Karpas-422 (cell line): Measurements from ENCODE around the gene PLXNA4. TPM values are rescaled to one million over a fixed set of nuclear protein-coding genes. Genes with fewer than 3 reads are reported as not detected.

Experiments used
- DNase-seq: peaks from one replicate; pipeline ENCODE4 v3.0.0-alpha.2; 2015
- H2AFZ ChIP-seq: fragments of 200-600 bp; sonication (generic); 2 replicates; pipeline ENCODE4 v1.6.1; 2014; ENCODE audit warnings: antibody characterized with exemption, low read length, mixed read lengths
- H3K27ac ChIP-seq: fragments of 200-600 bp; sonication (generic); 2 replicates; pipeline ENCODE4 v1.5.1; 2014; ENCODE audit warnings: mild to moderate bottlenecking, low read length, moderate library complexity
- H3K27me3 ChIP-seq: fragments of 200-600 bp; sonication (generic); 2 replicates; pipeline ENCODE4 v1.6.1; 2014; ENCODE audit warnings: low read length, mixed read lengths
- H3K36me3 ChIP-seq: fragments of 200-600 bp; sonication (generic); 2 replicates; pipeline ENCODE4 v1.6.1; 2014; ENCODE audit warnings: low read length, mixed read lengths; ENCODE audit not compliant: insufficient read depth
- H3K4me1 ChIP-seq: fragments of 200-600 bp; sonication (generic); 2 replicates; pipeline ENCODE4 v1.6.1; 2014; ENCODE audit warnings: mild to moderate bottlenecking, low read length, mixed read lengths
- H3K4me2 ChIP-seq: fragments of 200-600 bp; sonication (generic); 2 replicates; pipeline ENCODE4 v1.6.1; 2014; ENCODE audit warnings: low read length, low read depth, mild to moderate bottlenecking; ENCODE audit not compliant: poor library complexity, severe bottlenecking
- H3K4me3 ChIP-seq: fragments of 200-600 bp; sonication (generic); 2 replicates; pipeline ENCODE4 v1.5.1; 2014; ENCODE audit warnings: mild to moderate bottlenecking, antibody characterized with exemption, low read length, mixed read lengths
- H3K79me2 ChIP-seq: fragments of 200-600 bp; sonication (generic); 2 replicates; pipeline ENCODE4 v1.6.1; 2014; ENCODE audit warnings: mild to moderate bottlenecking, low read length, mixed read lengths
- H3K9ac ChIP-seq: fragments of 200-600 bp; sonication (generic); 2 replicates; pipeline ENCODE4 v1.6.0; 2014; ENCODE audit warnings: low read length
- H3K9me2 ChIP-seq: fragments of 200-600 bp; sonication (generic), shearing (Covaris generic); replicated peaks from 2 replicates; pipeline ENCODE4 v1.6.0; 2014; ENCODE audit warnings: mild to moderate bottlenecking, low read length, moderate library complexity; ENCODE audit not compliant: insufficient read depth
- H3K9me3 ChIP-seq: fragments of 300-700, 200-600 bp; sonication (generic); 2 replicates; pipeline ENCODE4 v1.6.1; 2014; ENCODE audit warnings: low read length, mixed read lengths
- H4K20me1 ChIP-seq: fragments of 200-600 bp; sonication (generic); 2 replicates; pipeline ENCODE4 v1.6.1; 2014; ENCODE audit warnings: mild to moderate bottlenecking, antibody characterized with exemption, low read length, low read depth; ENCODE audit not compliant: insufficient read depth
- total RNA-seq: library from RNA; depleted of rRNA; stranded (reverse); fragments of >200 nt; shearing (Covaris generic); gene quantifications from 2 replicates; pipeline ENCODE4 v1.2.3, GENCODE V29; 2014; ENCODE audit warnings: low replicate concordance

The PLXNA4 gene
- total RNA-seq, 1 experiment from 2014 or later = 0.48 TPM

- Histone ChIP-seq H3K9me2 (no peaks in the 10 kb centered on the region), H3K4me2 (no peak overlapping the region), H3K4me3 (no peak overlapping the region), H3K4me1 (no peaks in the 10 kb centered on the region), H4K20me1 (no peaks in the 10 kb centered on the region), H3K79me2 (no peaks in the 10 kb centered on the region), H2AFZ (no peak overlapping the region), H3K9me3 (no peaks in the 10 kb centered on the region), H3K27ac (no peak overlapping the region), H3K9ac (no peak overlapping the region), H3K27me3 (no peaks in the 10 kb centered on the region), H3K36me3 (no peaks in the 10 kb centered on the region)
- no peak for DNase-seq
Observed at GRCh38 chr7:132531562-132531961, 44.7 kb downstream of the PLXNA4 start.

- H3K36me3 ChIP-seq = no peaks in the 10 kb centered on the region
- H3K9ac ChIP-seq = no peak overlapping the region
- H3K9me2 ChIP-seq = no peaks in the 10 kb centered on the region
- DNase-seq = no peak
- no peaks in the 10 kb centered on the region for H3K27me3 ChIP-seq
- no peak overlapping the region for H3K4me3 ChIP-seq
- no peak overlapping the region for H3K27ac ChIP-seq
- no peaks in the 10 kb centered on the region for H3K4me1 ChIP-seq
- no peak overlapping the region for H3K4me2 ChIP-seq
- no peaks in the 10 kb centered on the region for H3K79me2 ChIP-seq
- H2AFZ ChIP-seq = no peak overlapping the region
- H4K20me1 ChIP-seq = no peaks in the 10 kb centered on the region
- no peaks in the 10 kb centered on the region for H3K9me3 ChIP-seq
Observed at GRCh38 chr7:132528695-132529094, 47.6 kb downstream of the PLXNA4 start.

GRCh38 chr7:132527467-132528410, 48.5 kb downstream of the PLXNA4 start:
- Histone ChIP-seq H3K9ac (no peak overlapping the region), H3K27ac (no peak overlapping the region), H3K9me2 (no peaks in the 10 kb centered on the region), H3K4me1 (no peaks in the 10 kb centered on the region), H3K4me2 (no peak overlapping the region), H3K79me2 (no peaks in the 10 kb centered on the region), H4K20me1 (no peaks in the 10 kb centered on the region), H3K4me3 (no peak overlapping the region), H2AFZ (no peak overlapping the region), H3K27me3 (no peaks in the 10 kb centered on the region), H3K36me3 (no peaks in the 10 kb centered on the region), H3K9me3 (no peaks in the 10 kb centered on the region)
- DNase-seq = no peak

- Histone ChIP-seq H3K4me2 (no peak overlapping the region), H3K4me3 (no peak overlapping the region), H4K20me1 (no peaks in the 10 kb centered on the region), H3K9me2 (no peaks in the 10 kb centered on the region), H3K36me3 (no peaks in the 10 kb centered on the region), H3K4me1 (no peaks in the 10 kb centered on the region), H3K79me2 (no peaks in the 10 kb centered on the region), H3K9me3 (no peaks in the 10 kb centered on the region), H3K27me3 (no peaks in the 10 kb centered on the region), H3K9ac (no peak overlapping the region), H3K27ac (no peak overlapping the region), H2AFZ (no peak overlapping the region)
- no peak for DNase-seq
Observed at GRCh38 chr7:132526111-132526740, 50.0 kb downstream of the PLXNA4 start.

GRCh38 chr7:132521423-132521822, 54.8 kb downstream of the PLXNA4 start:
- Histone ChIP-seq H2AFZ (no peak overlapping the region), H3K27ac (no peak overlapping the region), H3K27me3 (no peaks in the 10 kb centered on the region), H3K79me2 (no peaks in the 10 kb centered on the region), H3K4me3 (no peak overlapping the region), H3K9me3 (no peaks in the 10 kb centered on the region), H3K4me2 (no peak overlapping the region), H4K20me1 (no peaks in the 10 kb centered on the region), H3K4me1 (no peaks in the 10 kb centered on the region), H3K36me3 (no peaks in the 10 kb centered on the region), H3K9me2 (no peaks in the 10 kb centered on the region), H3K9ac (no peak overlapping the region)
- no peak for DNase-seq

GRCh38 chr7:132520591-132521280, 55.5 kb downstream of the PLXNA4 start:
- Histone ChIP-seq H2AFZ (no peak overlapping the region), H3K9ac (no peak overlapping the region), H3K9me3 (no peaks in the 10 kb centered on the region), H4K20me1 (no peaks in the 10 kb centered on the region), H3K4me2 (no peak overlapping the region), H3K36me3 (no peaks in the 10 kb centered on the region), H3K79me2 (no peaks in the 10 kb centered on the region), H3K4me1 (no peaks in the 10 kb centered on the region), H3K27me3 (no peaks in the 10 kb centered on the region), H3K9me2 (no peaks in the 10 kb centered on the region), H3K4me3 (no peak overlapping the region), H3K27ac (no peak overlapping the region)
- DNase-seq = no peak

- H3K79me2 ChIP-seq = no peaks in the 10 kb centered on the region
Observed at GRCh38 chr7:132519936-132520335, 56.3 kb downstream of the PLXNA4 start.

GRCh38 chr7:132518839-132519173, 57.5 kb downstream of the PLXNA4 start:
- Histone ChIP-seq H3K79me2 (no peaks in the 10 kb centered on the region), H3K36me3 (no peaks in the 10 kb centered on the region), H3K4me1 (no peaks in the 10 kb centered on the region), H3K4me3 (no peak overlapping the region), H3K4me2 (no peak overlapping the region), H3K9me2 (no peaks in the 10 kb centered on the region), H3K27ac (no peak overlapping the region), H4K20me1 (no peaks in the 10 kb centered on the region), H3K9ac (no peak overlapping the region), H2AFZ (no peak overlapping the region), H3K27me3 (no peaks in the 10 kb centered on the region), H3K9me3 (no peaks in the 10 kb centered on the region)
- DNase-seq = no peak

More at GRCh38 chr7:132519936-132520335, 56.3 kb downstream of the PLXNA4 start:
- H2AFZ ChIP-seq = no peak overlapping the region
- no peaks in the 10 kb centered on the region for H3K9me3 ChIP-seq
- H3K36me3 ChIP-seq = no peaks in the 10 kb centered on the region
- H3K4me3 ChIP-seq = no peak overlapping the region
- H3K4me1 ChIP-seq = no peaks in the 10 kb centered on the region
- no peak for DNase-seq
- no peak overlapping the region for H3K27ac ChIP-seq
- H3K27me3 ChIP-seq = no peaks in the 10 kb centered on the region
- no peak overlapping the region for H3K4me2 ChIP-seq
- no peaks in the 10 kb centered on the region for H3K9me2 ChIP-seq
- H4K20me1 ChIP-seq = no peaks in the 10 kb centered on the region
- H3K9ac ChIP-seq = no peak overlapping the region
